Measurements from ENCODE around the gene BICD1. TPM values are rescaled to one million over a fixed set of nuclear protein-coding genes. Genes with fewer than 3 reads are reported as not detected.

BICD1 gene
- total RNA-seq, 4 donors from 2014 or later, result 0.70 to 7.8 (median 2.8) TPM

GRCh38 chr12:32423559-32423958 is 316.9 kb downstream of the BICD1 start:
- TF ChIP-seq, protein P1, sequence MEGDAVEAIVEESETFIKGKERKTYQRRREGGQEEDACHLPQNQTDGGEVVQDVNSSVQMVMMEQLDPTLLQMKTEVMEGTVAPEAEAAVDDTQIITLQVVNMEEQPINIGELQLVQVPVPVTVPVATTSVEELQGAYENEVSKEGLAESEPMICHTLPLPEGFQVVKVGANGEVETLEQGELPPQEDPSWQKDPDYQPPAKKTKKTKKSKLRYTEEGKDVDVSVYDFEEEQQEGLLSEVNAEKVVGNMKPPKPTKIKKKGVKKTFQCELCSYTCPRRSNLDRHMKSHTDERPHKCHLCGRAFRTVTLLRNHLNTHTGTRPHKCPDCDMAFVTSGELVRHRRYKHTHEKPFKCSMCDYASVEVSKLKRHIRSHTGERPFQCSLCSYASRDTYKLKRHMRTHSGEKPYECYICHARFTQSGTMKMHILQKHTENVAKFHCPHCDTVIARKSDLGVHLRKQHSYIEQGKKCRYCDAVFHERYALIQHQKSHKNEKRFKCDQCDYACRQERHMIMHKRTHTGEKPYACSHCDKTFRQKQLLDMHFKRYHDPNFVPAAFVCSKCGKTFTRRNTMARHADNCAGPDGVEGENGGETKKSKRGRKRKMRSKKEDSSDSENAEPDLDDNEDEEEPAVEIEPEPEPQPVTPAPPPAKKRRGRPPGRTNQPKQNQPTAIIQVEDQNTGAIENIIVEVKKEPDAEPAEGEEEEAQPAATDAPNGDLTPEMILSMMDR (IDR thresholded peaks at IDR 0.05), result no peak
- no peak for TF ChIP-seq POLR2A (IDR thresholded peaks at IDR 0.05)
- Histone ChIP-seq H3K36me3 (peaks cover 0 to 3% (median 0%) of the 10 kb centered on the region in 3 donors), H3K9me3 (peaks cover 0 to 14% (median 0%) of the 10 kb centered on the region in 3 donors), H3K27ac (peak overlapping the region in 2 of 4 donors; percentile 39 to 46), H3K27me3 (no peaks in the 10 kb centered on the region), H3K4me1 (peaks cover 0 to 27% (median 7%) of the 10 kb centered on the region in 3 donors), H3K4me3 (no peak overlapping the region)
- intact Hi-C loops (cut with DNase I), result no loop called here
- no peak for DNase-seq

DNA sequence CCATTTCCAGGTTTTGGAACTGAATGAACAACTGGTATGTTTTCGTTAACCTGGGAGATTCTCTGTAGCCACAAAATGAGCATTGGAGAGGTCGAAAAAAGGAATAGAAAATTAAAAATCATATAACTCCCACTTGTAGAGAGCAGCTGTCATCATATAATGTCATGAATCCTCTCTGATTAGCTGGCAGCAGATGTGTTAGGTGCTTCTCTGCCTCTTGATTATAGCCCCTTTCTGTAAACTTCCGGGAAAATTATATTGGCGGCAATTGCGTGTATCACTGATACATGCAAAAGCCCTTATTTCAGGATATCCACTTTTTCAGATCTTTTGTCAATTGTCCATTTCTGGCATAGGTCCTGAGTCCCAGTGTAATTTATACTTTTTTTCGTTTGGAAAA is 324.4 kb downstream of the BICD1 start:
- intact Hi-C loops (cut with DNase I), result no loop called here
- Histone ChIP-seq H3K4me3 (no peak overlapping the region), H3K4me1 (peaks cover 0 to 6% (median 0%) of the 10 kb centered on the region in 3 donors), H3K36me3 (peaks cover 0 to 7% (median 3%) of the 10 kb centered on the region in 3 donors), H3K9me3 (peaks cover 0 to 20% (median 5%) of the 10 kb centered on the region in 3 donors), H3K27me3 (no peaks in the 10 kb centered on the region), H3K27ac (no peak overlapping the region)
- WGBS, 2 donors, result 75 to 82% methylated on average over 6 of the region's 6 CpGs
- DNase-seq, result no peak
- TF ChIP-seq, protein P1 (IDR thresholded peaks at IDR 0.05), result no peak
- TF ChIP-seq POLR2A (IDR thresholded peaks at IDR 0.05), result no peak

Small RNA genes lying within 50 kb of the gene (small RNA-seq; reads per million reads assigned to genes)
- gene AC048344.2 (0 reads per million in 4 donors), gene AC048344.3 (0 reads per million in 4 donors), gene RF00019 (0 reads per million in 4 donors)

Other genes starting within 250 kb of the BICD1 start
- 10 to 100 TPM; 25.5 to 54.2 (median 38.7) TPM for gene RESF1, start 147.4 kb upstream of the BICD1 start, total RNA-seq

Data from esophagus squamous epithelium (tissue), 5 donors.